Activated CD4-positive, alpha-beta T cell treated with anti-CD3 and anti-CD28 coated beads, Interleukin-2, amount 50 U/mL, for 4 hours (primary cell): ENCODE data around the gene ASCL4.

Experiments
- DNase-seq, 2 experiments: peaks; one replicate each; pipeline ENCODE4 v3.0.0-alpha.2; 2020

ASCL4 gene

GRCh38 chr12:107779077-107779831 is 4.8 kb downstream of the ASCL4 start:
- no peak for DNase-seq

GRCh38 chr12:107780298-107780697 is 5.8 kb downstream of the ASCL4 start:
- no peak for DNase-seq

GRCh38 chr12:107782067-107782466 is 7.6 kb downstream of the ASCL4 start:
- no peak for DNase-seq

- DNase-seq, result no peak
Measured at GRCh38 chr12:107783406-107784376, 9.2 kb downstream of the ASCL4 start.

- no peak for DNase-seq
Measured at GRCh38 chr12:107788281-107788680, 13.8 kb downstream of the ASCL4 start.

- DNase-seq, result no peak
Measured at GRCh38 chr12:107788690-107789458, 14.4 kb downstream of the ASCL4 start.

- no peak for DNase-seq
Measured at GRCh38 chr12:107791465-107792089, 17.1 kb downstream of the ASCL4 start.

- DNase-seq, result no peak
Measured at GRCh38 chr12:107794451-107794850, 19.9 kb downstream of the ASCL4 start.

- DNase-seq, result no peak
Measured at GRCh38 chr12:107798580-107798979, 24.1 kb downstream of the ASCL4 start.

GRCh38 chr12:107801150-107801549 is 26.6 kb downstream of the ASCL4 start:
- DNase-seq, result no peak

- no peak for DNase-seq
Measured at GRCh38 chr12:107803092-107803491, 28.6 kb downstream of the ASCL4 start.

GRCh38 chr12:107805488-107806180 is 31.1 kb downstream of the ASCL4 start:
- no peak for DNase-seq

- DNase-seq, result no peak
Measured at GRCh38 chr12:107807471-107808150, 33.1 kb downstream of the ASCL4 start.

- DNase-seq, result no peak
Measured at GRCh38 chr12:107817250-107817649, 42.7 kb downstream of the ASCL4 start.

- no peak for DNase-seq
Measured at GRCh38 chr12:107818984-107819383, 44.5 kb downstream of the ASCL4 start.

GRCh38 chr12:107822356-107822755 is 47.9 kb downstream of the ASCL4 start:
- no peak for DNase-seq
